ENCODE results near the gene CDK17.
"Not testable (repeated sequence)": the region's sequence is repeated elsewhere in the genome, so short reads cannot be mapped to it uniquely, and the experiment has no call there.

Gene CDK17

DNA sequence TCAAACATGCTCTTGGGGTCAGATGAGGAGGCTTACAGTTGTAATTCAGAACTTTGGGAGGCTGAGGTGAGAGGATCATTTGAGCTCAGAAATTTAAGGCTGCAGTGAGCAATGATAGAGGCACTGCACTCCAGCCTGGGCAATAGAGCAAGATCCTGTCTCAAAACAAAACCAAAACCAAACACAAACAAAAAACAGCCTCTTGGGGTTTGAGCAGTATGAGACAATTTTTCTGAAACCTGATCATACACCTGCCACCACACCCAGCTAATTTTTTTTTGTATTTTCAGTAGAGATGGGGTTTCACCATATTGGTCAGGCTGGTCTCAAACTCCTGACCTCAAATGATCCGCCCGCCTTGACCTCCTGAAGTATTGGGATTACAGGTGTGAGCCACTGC, 17.4 kb upstream of the CDK17 start:
- not testable (repeated sequence) for DNase-seq

GRCh38 chr12:96416033-96416799, 16.0 kb upstream of the CDK17 start:
- peak; percentile 89 to 91 for DNase-seq

- DNase-seq = no peak
Measured at GRCh38 chr12:96414637-96415036, 14.4 kb upstream of the CDK17 start.

- no peak for DNase-seq
Measured at GRCh38 chr12:96412431-96412830, 12.2 kb upstream of the CDK17 start.

DNA sequence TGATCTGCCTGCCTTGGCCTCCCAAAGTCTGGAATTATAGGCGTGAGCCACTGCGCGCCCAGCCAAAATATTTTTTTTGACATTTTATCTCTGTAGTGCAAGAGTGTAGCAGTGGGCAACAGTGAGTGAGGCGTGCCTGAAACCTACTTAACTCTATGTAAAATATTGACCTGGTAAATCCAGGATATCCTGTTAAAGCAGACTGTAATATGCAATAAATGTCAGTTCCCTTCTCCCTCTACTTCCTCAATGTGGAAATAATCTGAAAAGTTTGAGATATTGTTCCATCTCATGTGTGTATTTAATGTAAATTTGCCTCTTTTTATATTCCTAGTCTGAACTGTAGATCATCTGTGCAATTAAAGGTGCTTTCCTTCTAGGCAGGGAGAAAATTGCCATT, 9.5 kb upstream of the CDK17 start:
- DNase-seq = peak; percentile 48 to 55

DNA sequence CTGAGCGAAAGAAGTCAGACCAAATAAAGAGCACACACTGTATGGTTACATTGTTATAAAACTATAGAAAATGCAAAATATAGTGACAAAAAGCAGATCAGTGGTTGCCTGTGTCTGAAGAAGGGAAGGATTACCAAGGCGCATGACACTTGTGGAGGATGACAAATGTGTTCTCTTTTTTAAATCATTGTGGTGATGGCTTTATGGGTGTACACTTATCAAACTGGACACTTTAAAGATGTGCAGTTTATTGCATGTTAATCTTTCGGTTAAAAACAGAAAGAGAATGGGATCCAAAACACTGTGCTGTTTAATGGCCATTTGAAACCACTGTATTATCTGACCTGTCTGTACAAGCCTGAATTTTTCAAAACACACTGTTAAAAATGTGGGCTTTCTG, 8.8 kb upstream of the CDK17 start:
- no peak for DNase-seq

DNA sequence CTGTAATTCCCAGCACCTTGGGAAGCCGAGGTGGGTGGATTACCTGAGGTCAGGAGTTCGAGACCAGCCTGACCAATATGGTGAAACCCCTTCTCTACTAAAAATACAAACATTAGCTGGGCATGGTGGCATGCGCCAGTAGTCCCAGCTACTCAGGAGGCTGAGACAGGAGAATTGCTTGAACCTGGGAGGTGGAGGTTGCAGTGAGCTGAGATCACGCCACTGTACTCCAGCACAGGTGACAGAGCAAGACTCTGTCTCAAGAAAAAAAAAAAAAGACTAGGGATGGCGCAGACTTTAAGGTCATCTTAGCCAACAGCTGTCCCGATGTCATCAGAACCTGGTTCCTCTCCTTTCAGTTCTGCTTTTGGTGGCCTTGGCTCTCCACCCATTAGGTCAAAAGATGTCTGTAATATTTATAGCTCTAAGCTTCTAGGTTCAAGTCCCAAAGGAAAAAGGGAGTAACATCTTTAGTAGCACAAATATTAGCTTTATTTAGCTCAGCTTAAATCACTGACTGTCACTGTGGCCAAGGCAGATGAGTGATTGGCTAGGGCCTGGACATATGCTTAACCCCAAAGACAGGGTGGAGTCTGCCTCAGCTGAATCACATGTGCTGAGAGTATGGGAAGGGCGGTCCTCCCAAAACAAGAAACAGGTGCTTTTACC, 7.3 kb upstream of the CDK17 start:
- peak; percentile 82 to 85 for DNase-seq

DNA sequence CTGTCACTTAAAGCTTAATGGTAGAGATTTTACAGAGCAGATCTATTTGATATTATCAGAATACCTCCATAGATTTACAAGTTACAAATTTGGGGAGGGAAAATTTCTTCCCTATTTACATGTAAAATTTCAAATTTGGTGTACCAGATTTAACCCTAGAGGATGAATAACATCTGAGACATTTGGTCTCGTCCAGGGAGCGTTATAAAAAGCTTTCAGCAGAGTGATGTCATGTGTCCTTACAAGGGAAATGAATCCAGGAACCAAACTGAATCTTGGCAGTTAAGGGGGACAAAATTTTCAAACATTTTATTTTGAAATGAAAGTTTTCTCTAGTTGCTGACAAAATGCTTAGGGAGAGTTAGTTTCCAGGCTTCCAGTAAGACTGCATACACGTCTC, 4.5 kb upstream of the CDK17 start:
- DNase-seq = no peak

- no peak for DNase-seq
Measured at GRCh38 chr12:96403870-96404269, 3.6 kb upstream of the CDK17 start.

DNA sequence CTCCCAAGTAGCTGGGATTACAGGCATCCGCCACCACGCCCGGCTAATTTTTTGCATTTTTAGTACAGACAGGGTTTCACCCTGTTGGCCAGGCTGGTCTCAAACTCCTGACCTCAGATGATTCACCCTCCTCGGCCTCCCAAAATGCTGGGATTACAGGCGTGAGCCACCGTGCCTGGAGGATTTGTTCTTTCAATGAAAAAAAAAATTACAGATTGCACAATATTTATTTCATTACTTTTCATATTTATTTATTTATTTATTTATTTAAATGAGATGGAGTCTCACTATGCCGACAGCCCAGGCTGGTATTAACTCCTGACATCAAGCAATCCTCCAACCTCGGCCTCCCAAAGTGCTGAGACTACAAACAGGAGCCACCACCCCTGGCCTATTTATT, 2.3 kb upstream of the CDK17 start:
- not testable (repeated sequence) for DNase-seq

GRCh38 chr12:96402061-96402460, 1.8 kb upstream of the CDK17 start:
- DNase-seq = no peak

DNA sequence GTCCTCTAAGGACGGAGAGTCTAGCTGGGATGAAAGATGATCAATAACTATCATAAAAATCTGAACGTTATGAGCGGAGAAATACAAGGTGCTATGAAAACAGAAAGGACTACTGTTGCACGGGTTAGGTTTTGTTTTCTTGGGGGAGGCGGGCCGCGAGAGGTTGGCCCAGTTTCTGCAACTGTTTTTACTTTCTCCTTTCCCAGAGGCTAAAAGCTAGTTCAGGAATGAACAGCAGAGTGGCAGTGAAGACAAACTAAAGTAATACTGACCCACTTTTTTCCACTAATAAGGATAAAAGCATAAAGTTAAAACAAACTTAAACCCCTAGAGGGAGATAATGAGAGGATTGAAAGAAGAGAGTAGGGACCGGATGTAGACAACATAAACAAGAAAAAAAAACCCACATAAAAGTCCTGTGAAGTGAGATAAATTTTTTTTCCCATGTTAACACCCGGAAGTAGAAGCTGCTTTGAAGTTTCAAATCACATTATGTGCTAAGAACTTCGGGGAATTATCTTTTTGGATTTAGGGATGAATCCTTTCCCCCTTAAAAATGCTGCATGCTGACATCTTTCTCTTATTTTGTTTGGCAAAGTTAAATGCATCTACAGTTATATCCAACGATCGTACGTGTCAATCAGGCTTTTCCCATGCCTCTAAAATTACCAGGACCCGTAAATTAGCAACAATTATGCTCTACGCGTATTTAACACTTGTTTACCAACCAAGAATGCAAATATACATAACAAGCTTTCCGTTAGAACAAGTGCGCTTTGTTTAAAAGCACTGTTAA, 1.0 kb upstream of the CDK17 start:
- peak; percentile 49 to 61 for DNase-seq

- peak in 1 of 2 donors; percentile 47 for DNase-seq
Measured at GRCh38 chr12:96400631-96401075, 414 bp upstream of the CDK17 start.

DNA sequence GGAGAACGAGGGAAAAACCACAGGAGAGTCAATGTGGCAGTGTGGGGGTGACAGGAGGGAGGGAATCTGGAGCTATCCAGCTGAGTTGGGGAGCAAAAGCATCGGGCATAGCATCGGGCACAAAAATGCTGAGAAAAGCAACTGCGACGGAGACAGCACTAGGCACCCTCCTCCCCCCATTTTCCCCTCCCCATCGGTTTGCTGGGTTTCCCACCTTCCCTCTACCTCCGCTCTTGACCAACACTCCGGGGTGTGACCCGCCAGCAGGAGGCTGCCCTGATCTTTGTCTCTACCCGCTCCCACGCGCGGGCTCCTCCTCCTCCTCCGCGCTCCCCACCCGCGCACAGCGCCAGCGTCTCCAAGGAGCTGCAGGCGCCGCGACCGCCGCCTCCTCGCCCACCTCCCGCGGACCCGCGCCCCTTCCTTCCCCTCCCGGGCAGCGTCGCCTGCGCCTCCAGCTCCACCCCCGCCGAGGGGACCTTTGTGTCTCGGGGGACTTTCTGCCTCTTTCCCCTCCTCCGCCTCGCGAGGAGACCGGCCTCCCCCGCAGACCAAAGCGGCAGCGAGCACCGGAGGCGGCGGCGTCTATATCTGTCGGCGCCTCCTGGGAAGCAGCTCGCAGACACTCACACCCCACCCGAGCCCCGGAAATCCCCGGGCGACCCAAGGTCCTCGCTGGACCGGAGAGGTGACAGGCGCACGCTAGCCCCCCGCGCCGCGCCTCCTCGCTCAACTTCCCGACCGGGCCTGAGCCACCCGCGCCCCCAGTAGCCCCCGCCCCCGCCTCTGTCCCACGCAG, 920 bp downstream of the CDK17 start:
- peak; percentile 78 to 96 for DNase-seq

- DNase-seq = peak in 1 of 2 donors; percentile 24
Measured at GRCh38 chr12:96398424-96399119, 1.7 kb downstream of the CDK17 start.

DNA sequence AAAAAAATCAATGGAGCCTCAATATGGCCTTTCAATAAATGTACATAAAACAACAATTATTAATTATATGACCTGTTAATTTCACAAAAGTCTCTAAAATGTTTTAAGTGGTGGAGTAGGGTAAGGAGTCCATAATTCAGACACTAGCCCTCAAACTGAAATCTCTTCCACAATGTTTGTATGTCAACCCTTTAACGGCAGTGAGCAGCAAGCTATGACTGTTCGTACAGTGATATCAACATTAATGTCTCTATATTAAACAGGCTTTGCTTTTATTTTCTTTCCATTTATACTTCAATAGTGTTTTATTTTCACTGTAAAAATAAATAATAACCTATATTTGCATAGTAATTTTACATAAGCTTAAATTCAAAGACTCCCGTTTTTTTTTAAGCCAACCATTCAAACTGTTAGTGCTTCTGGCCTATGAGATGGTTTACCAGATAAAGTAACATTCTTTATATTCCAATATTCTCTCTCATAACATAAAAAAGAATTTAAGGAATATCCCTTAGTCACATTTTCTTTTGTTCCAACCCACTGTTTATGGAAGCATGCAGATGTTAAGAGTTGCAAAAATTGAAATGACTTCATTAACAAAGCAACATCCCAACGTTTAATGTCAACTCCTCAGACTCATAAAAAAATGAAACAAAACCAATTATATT, 2.3 kb downstream of the CDK17 start:
- DNase-seq = peak in 1 of 2 donors; percentile 29

- DNase-seq = no peak
Measured at GRCh38 chr12:96396914-96397313, 3.3 kb downstream of the CDK17 start.

- no peak for DNase-seq
Measured at GRCh38 chr12:96396209-96396608, 4.0 kb downstream of the CDK17 start.

DNA sequence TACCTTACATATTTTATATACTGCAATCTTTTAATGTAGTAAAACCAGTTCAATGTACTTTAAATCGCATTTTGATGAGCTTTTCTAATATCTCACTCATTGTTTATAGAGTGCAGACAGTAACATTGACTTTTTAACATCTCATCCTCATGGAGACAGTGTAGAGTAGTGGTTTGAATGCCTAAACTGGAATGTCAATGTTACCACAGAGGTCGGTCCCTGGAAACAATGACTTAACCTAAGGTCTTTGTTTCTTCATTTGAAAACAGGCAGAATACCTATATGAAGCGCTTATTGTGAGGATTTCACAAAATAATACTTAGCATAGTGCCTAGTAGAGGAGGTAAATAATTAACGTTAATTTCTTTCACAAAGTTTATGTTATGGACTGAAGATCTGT, 5.0 kb downstream of the CDK17 start:
- no peak for DNase-seq

- not testable (repeated sequence) for DNase-seq
Measured at GRCh38 chr12:96393229-96393628, 7.0 kb downstream of the CDK17 start.

- DNase-seq = no peak
Measured at GRCh38 chr12:96392397-96392796, 7.8 kb downstream of the CDK17 start.
